ENCODE data around the gene SMARCC1.

The SMARCC1 gene

DNA sequence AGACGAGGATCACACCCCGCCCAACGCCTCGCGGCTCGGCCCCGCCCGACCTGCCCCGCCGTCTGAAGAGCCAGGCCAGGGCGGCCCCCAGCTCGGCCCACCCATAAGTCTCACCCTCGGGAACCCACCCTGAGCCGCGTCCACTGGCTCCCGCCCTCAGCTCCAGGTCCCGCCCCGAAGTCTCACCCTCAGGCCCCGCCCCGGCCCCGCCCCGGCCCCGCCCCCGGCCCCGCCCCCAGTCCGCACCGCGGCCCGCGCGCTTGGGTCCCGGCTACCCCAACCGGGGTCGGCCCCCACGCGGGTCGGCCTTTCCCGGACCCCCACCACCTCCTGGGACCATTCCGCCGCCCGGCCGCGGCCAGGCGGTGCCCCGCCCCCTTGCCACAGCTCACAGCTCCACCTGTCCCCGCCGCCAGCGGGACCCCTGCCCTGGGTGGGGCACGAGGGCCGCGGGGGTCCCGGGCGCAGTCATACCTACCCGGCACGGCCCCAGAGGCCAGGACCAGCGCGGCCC, 203.5 kb downstream of the SMARCC1 start:
- peak overlapping the region; percentile 95 for H2AFZ ChIP-seq
- H3K27ac ChIP-seq, result no peak overlapping the region
- peak overlapping the region; percentile 30 for H3K4me3 ChIP-seq (ENCODE audit: low read depth, low read length)
- H3K9ac ChIP-seq, result no peak overlapping the region
- H3K36me3 ChIP-seq (ENCODE audit: control insufficient read depth, insufficient read depth, low read length), result no peaks in the 10 kb centered on the region
- H3K9me3 ChIP-seq (ENCODE audit: control insufficient read depth, low read length), result no peaks in the 10 kb centered on the region
- H3K27me3 ChIP-seq (ENCODE audit: control insufficient read depth, insufficient read depth, low read length), result no peaks in the 10 kb centered on the region
- peak overlapping the region; percentile 69 for H3K4me2 ChIP-seq (ENCODE audit: low read length)
- TF ChIP-seq, protein P1, sequence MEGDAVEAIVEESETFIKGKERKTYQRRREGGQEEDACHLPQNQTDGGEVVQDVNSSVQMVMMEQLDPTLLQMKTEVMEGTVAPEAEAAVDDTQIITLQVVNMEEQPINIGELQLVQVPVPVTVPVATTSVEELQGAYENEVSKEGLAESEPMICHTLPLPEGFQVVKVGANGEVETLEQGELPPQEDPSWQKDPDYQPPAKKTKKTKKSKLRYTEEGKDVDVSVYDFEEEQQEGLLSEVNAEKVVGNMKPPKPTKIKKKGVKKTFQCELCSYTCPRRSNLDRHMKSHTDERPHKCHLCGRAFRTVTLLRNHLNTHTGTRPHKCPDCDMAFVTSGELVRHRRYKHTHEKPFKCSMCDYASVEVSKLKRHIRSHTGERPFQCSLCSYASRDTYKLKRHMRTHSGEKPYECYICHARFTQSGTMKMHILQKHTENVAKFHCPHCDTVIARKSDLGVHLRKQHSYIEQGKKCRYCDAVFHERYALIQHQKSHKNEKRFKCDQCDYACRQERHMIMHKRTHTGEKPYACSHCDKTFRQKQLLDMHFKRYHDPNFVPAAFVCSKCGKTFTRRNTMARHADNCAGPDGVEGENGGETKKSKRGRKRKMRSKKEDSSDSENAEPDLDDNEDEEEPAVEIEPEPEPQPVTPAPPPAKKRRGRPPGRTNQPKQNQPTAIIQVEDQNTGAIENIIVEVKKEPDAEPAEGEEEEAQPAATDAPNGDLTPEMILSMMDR (IDR thresholded peaks at IDR 0.05), result no peak
- H3K79me2 ChIP-seq, result no peaks in the 10 kb centered on the region
- no peaks in the 10 kb centered on the region for H3K4me1 ChIP-seq

DNA sequence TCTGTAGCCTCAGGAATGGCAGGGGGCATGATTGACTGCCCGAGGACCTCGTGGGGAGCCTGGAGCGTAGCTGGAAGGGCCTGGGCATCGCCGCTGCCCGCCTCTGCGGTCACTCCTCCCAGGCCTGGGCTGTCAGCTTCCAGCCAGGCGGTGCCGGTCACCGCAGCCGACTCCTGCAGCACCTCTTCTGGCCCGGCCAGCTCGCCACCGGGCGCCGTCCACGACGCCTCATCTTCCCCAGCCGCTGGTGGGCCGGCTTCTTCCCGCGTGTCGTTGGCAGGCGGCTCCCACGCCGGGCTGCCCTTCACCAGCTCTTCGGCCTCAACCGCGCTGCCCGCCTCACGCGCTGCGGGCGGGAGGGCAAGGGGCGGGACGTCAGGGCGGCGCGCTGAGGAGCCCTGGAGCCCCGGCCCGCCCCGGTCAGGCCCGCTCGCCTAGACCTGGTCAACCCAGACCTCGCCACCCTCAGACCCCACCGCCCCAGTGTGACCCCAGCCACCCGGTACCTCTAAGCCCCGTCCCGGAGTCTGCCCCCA, 204.0 kb downstream of the SMARCC1 start:
- peak overlapping the region; percentile 51 for H3K4me2 ChIP-seq (ENCODE audit: low read length)
- H2AFZ ChIP-seq, result peak overlapping the region; percentile 95
- H3K4me3 ChIP-seq (ENCODE audit: low read depth, low read length), result peak overlapping the region; percentile 30
- H3K36me3 ChIP-seq (ENCODE audit: control insufficient read depth, insufficient read depth, low read length), result no peaks in the 10 kb centered on the region
- no peaks in the 10 kb centered on the region for H3K27me3 ChIP-seq (ENCODE audit: control insufficient read depth, insufficient read depth, low read length)
- no peak overlapping the region for H3K27ac ChIP-seq
- no peaks in the 10 kb centered on the region for H3K79me2 ChIP-seq
- TF ChIP-seq, protein P1 (IDR thresholded peaks at IDR 0.05), result no peak
- no peaks in the 10 kb centered on the region for H3K9me3 ChIP-seq (ENCODE audit: control insufficient read depth, low read length)
- H3K4me1 ChIP-seq, result no peaks in the 10 kb centered on the region
- H3K9ac ChIP-seq, result no peak overlapping the region

DNA sequence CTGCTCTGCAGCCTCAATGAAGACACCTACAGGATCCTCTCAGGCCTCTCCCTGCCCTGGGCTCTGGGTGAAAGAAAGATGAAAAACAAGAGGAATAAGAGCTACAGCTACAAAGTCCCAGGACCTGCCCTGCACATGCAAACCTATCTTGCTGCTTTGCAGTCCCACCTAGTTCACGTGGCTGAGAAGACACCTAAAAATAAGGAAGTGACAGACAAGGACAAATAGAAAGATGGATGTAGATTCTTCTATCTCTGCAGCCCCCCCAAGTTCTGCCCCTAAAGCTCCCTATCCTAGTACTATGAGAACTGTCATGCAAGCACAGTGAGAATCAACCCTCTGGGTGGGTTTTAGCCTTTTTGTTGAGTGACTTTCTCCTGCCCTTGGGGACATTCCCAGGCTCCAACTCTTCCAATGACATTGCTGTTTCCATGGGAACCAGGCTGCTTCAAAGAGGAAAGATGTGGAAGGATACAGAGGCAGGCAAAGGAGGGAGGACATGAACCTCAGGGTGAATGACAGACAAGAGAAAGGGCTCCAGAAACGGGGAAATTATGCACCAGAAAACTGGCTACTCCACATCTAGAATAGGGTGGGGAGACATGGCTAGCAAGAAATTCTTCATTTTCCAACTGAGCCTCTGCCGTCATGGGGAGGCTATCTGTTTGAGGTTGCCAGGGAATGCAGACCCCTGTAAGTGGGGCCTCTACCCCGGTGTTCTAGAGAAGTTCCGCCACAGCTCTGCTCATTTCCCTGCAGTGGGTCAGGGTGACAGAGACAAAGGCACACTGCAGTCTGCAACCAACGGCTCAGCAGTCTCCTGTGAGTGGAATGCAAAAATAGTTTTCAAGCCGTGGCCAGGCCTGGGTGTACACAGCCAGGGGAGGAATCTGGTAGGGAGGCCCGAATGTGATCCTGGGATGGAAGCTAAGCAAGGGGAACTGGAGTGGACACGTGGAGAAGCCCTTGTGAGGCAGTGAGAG, 208.2 kb downstream of the SMARCC1 start:
- Histone ChIP-seq H3K4me3 (ENCODE audit: low read depth, low read length) (no peak overlapping the region), H3K4me1 (no peaks in the 10 kb centered on the region), H3K27me3 (ENCODE audit: control insufficient read depth, insufficient read depth, low read length) (no peaks in the 10 kb centered on the region), H3K79me2 (no peaks in the 10 kb centered on the region), H3K27ac (no peak overlapping the region), H3K9me3 (ENCODE audit: control insufficient read depth, low read length) (no peaks in the 10 kb centered on the region), H3K9ac (no peak overlapping the region), H3K4me2 (ENCODE audit: low read length) (no peak overlapping the region), H3K36me3 (ENCODE audit: control insufficient read depth, insufficient read depth, low read length) (no peaks in the 10 kb centered on the region), H2AFZ (no peak overlapping the region)
- TF ChIP-seq, protein P1 (IDR thresholded peaks at IDR 0.05), result no peak

DNA sequence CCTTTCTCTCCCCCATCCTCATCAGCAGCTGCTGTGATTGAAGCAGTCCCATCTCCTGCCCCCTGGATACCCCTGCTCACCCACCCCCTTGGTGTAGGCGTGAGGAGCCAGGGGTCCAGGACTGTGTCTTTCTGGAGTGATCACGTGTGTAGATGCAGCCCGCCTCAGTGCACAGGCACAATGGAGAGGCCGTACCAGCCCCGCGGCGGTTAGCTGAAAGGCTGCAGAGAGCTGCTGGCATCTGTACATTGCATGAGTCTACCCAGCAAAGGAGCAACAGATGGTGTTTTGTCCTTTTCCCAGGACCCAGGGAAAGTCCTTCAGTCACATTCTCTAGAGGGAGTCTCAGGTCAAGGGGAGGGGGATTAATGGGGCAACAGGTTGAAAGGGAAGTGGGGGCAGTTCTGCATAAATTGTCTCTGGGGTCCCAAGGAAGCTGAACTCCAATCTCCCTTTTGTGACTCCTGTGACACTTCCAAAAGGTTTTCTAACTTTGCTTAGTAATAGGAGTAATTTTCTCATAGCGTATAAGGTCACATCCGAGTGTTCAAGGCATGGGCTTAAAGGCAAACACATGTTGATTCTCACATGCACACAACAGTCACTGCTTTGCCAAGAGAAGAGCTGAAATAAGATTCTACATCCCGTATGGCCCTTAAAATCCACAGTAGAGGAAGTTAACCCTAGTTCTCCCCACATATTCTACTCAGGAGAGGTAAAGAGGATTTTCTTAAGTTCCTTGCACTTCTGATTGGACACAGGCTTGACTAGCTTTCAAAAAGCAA, 210.1 kb downstream of the SMARCC1 start:
- Histone ChIP-seq H3K4me2 (ENCODE audit: low read length) (no peak overlapping the region), H3K4me3 (ENCODE audit: low read depth, low read length) (no peak overlapping the region), H3K36me3 (ENCODE audit: control insufficient read depth, insufficient read depth, low read length) (no peaks in the 10 kb centered on the region), H2AFZ (no peak overlapping the region), H3K9ac (no peak overlapping the region), H3K79me2 (no peaks in the 10 kb centered on the region), H3K27me3 (ENCODE audit: control insufficient read depth, insufficient read depth, low read length) (no peaks in the 10 kb centered on the region), H3K4me1 (no peaks in the 10 kb centered on the region), H3K27ac (no peak overlapping the region), H3K9me3 (ENCODE audit: control insufficient read depth, low read length) (no peaks in the 10 kb centered on the region)
- TF ChIP-seq, protein P1 (IDR thresholded peaks at IDR 0.05), result no peak

Data from parathyroid adenoma (tissue), 2 donors.